ENCODE data around the gene COA5.
"Not testable (repeated sequence)": the region's sequence is repeated elsewhere in the genome, so short reads cannot be mapped to it uniquely, and the experiment has no call there.

The COA5 gene

DNA sequence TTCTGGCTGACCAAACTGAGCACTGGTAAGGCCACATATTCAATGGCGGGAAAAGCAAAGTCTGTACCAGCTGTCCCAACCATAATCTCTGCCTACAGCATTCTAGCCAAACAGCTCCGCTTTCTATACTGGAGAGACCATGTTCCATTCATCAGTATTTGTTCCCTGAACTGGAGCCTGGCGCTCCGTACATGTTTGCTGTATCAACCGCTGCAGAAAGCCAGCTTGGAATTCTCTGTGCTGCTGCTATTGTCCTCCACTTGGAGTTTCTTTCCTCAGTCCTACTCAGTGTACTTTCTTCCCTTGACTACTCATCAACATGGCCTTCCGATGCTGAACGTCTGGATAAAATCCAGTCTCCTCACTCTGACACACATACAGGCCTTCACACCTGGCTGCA is 1.9 kb downstream of the COA5 start:
- DNase-seq (ENCODE audit: low read depth in 3 of 3) = no peak

DNA sequence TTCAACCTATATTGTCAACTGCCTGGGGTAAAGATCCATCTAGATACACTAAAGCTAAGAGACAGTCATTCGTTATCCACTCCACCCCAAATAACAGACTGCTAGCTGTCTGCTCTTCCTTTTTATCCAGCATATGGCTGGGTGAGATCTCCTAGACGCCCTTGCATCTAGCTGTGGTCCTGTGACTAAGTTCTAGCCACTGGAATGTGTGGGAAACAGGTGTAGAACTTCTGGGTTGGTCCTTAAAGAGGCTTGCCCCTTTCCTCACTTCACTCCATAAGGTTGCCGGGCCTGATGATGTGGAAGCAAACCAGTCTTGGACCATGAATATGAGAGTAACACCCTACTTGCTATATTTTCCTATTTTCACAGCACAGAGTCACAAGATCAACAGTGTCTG is 3.2 kb downstream of the COA5 start:
- no peak for DNase-seq (ENCODE audit: low read depth in 3 of 3)

- DNase-seq (ENCODE audit: low read depth in 3 of 3) = no peak
Observed at GRCh38 chr2:98604547-98604946, 3.8 kb downstream of the COA5 start.

DNA sequence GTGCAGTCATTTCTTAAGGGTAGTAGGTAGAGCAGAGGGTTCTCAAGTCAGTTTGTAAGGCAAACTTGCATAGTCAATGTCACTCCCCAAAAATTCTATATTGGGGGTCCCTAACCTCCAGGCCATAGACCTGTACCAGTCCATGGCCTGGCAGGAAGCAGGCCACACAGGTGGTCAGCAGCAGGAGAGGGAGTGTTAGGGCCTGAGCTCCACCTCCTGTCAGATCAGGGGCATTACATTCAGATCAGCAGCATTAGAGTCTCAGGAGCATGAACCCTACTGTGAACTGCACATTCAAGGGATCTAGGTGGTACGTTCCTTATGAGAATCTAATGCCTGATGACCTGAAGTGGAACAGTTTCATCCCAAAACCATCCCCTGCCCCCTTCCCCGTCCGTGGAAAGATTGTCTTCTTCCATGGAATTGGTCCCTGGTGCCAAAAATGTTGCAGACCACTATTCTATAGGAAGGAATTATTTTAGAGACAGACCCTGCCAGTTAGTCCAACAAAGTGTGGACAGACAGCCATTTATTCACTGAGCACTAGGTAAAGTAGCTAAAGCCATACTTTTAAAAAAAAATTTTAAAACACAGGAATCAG is 6.7 kb downstream of the COA5 start:
- no peak for DNase-seq (ENCODE audit: low read depth in 3 of 3)

DNA sequence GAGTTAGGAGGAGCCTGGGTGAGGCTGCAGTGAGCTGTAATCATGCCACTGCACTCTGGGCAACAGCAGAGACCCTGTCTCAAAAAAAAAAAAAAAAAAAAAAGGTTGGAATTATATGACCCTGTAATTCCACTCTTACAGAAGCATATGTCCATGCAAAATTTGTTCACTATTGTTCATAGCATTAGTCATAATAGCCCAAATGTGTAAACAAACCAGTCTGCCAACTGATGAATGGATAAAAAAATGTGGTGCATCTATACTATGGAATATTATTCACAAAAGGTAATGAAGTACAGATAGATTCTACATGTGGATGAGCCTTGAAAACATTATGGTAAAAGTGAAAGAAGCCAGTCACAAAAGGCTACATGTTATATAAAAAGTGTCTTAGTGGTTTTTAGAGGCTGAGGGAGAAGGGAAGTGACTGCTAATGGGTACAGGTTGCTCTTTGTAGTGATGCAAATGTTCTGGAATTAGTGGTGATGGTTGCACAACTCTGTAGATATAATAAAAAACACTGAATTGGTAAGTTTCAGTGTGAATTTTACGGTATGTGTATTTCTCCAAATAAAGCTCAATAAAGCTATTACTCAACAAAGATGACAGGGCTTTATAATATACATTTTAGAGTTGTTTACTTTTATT is 9.4 kb downstream of the COA5 start:
- no peak for DNase-seq (ENCODE audit: low read depth in 3 of 3)

DNA sequence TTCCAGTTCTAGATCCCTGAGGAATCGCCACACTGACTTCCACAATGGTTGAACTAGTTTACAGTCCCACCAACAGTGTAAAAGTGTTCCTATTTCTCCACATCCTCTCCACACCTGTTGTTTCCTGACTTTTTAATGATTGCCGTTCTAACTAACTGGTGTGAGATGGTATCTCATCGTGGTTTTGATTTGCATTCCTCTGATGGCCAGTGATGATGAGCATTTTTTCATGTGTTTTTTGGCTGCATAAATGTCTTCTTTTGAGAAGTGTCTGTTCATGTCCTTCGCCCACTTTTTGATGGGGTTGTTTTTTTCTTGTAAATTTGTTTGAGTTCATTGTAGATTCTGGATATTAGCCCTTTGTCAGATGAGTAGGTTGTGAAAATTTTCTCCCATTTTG is 13.6 kb downstream of the COA5 start:
- DNase-seq (ENCODE audit: low read depth in 3 of 3) = not testable (repeated sequence)

GRCh38 chr2:98592565-98592964 is 15.7 kb downstream of the COA5 start:
- DNase-seq (ENCODE audit: low read depth in 3 of 3) = no peak

DNA sequence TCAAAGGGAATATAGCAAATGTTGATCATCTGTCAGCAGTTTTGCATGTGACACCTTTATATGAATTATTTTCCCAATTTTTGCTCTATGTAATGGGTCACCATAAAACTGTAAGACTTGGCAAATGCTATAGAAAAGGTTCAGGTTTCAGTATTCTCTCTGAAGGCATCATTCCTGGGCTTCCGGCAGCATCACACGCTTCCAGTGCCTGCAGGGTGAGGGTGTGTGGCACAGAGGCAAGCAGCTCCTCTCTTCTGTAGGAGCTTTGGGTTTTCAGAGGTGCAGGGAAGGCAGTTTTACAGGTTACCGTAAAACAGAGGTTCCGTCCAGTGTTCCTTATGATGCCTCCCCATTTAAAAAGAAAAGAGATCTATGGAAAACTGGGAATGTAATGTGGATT is 18.8 kb downstream of the COA5 start:
- no peak for DNase-seq (ENCODE audit: low read depth in 3 of 3)

DNA sequence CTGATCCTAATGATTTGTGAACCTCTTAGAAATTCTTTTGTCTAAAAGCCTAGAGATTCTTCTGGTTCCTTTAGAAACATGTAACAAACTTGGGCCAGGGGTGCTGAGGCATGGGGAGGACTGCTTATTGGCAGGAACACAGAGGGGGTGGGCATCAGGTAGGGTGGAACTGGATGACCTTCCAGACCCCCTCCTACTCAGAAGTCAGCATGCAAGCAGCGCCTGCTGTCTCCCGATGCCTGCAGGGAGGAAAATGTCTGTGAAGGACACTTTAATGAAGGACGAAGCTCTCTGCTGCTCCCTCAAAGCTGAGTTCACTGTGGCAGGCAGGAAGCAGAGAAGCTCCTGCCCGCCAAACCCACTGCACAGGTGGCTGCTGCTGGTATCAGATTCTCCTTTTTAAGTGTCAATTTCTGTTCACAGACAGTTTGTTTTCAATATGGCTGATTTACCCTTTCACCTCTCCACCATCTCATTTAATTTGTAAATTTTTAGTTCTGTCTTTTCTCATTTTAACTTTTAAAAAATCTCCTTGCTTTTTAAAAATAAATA is 19.4 kb downstream of the COA5 start:
- DNase-seq (ENCODE audit: low read depth in 3 of 3) = no peak

- DNase-seq (ENCODE audit: low read depth in 3 of 3) = no peak
Observed at GRCh38 chr2:98586551-98587140, 21.7 kb downstream of the COA5 start.

DNA sequence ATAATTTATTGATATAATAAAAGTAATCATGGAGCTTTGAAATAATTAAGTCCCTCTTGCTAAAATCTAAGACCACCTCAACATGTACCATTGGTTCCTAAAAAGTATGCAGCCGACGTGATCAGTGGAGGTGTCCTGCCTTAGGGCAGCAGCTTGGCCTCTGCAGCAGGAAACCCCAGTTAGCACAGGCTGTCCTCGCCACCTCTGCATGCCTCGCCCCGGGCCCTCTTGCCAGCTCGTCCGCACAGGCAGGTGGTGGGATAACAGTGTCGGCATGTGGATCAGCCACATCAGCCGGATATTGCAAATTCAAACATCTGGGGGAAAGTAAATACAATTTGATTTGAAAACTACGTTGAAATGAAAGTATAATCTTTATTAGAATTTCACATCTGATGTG is 22.9 kb downstream of the COA5 start:
- DNase-seq (ENCODE audit: low read depth in 3 of 3) = no peak

- no peak for DNase-seq (ENCODE audit: low read depth in 3 of 3)
Observed at GRCh38 chr2:98583816-98584618, 24.3 kb downstream of the COA5 start.

DNA sequence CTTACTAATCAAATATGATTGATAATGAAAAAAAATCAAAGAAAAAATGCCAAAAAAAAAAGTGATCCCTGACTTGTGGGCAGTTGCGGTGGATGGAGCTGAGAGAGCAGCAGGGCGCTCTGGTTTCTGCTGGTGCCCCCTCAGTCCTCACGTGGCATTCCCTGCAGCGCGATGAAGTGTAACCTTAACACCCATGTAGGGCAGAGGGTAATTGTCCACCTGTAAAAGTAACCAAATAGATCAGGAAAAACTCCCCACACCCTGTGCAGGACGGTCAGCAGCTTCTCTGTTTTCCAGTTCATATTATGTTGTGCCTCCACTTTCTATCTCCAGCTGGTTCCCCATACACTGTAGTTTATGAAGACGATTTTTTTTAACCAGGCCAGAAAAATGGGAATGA is 25.0 kb downstream of the COA5 start:
- DNase-seq (ENCODE audit: low read depth in 3 of 3) = no peak

DNA sequence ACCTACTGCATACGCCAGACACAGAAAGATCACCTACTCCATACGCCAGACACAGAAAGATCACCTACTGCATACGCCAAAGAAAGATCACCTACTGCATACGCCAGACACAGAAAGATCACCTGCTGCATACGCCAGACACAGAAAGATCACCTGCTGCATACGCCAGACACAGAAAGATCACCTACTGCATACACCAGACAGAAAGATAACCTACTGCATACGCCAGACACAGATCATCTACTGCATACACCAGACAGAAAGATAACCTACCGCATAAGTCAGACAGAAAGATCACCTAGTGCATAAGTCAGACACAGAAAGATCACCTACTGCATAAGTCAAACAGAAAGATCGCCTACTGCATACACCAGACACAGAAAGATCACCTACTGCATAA is 25.8 kb downstream of the COA5 start:
- DNase-seq (ENCODE audit: low read depth in 3 of 3) = no peak

DNA sequence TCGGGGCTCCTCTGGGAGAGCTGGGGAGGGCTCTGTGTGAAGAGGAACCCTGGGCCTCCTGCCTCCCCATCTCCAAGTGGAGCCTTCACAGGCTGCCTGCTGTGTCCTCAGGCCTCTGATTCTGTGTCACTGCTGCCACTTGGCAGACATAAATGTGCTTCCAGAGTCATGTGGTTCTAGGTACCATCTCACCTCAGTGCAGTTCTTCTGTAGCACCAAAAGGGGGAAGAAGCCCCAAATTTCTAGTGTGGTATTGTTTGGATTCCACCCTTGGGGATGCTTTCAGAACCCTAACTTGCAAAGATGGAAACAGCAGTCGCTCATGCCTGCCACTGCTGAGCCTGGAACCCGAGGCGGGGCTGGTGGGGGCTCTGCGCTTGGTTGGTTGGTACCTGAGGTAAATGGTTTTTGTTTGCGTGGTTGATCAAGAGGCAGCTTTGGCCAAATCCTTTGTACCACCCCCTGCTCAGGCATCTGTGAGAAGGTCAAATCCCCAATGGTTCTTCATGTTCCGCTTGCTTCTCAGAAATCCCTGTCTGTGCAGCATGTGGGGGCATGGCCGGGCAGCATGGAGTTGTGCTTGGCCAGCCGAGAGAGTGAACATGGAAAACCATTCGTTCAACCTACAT is 27.5 kb downstream of the COA5 start:
- DNase-seq (ENCODE audit: low read depth in 3 of 3) = no peak

DNA sequence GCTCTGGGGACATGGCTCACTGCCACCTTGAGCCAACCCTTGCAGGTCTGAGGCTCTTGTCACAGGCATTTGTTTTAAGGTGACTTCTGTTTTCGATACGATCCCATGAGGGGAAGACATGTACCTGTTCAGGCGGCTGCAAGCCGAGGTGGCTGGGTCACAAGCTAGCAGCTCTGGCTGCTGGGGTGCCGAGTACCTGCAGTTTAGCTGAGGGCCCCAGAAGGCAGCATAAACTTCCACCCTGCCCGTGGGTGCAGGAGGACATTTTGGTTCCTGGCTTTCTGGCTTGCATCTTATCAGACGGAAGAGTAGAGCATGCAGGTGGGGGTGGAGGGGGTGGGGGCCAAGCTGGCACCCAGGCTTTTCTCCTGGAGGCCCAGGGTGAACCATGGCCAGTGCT is 28.4 kb downstream of the COA5 start:
- DNase-seq (ENCODE audit: low read depth in 3 of 3) = no peak

DNA sequence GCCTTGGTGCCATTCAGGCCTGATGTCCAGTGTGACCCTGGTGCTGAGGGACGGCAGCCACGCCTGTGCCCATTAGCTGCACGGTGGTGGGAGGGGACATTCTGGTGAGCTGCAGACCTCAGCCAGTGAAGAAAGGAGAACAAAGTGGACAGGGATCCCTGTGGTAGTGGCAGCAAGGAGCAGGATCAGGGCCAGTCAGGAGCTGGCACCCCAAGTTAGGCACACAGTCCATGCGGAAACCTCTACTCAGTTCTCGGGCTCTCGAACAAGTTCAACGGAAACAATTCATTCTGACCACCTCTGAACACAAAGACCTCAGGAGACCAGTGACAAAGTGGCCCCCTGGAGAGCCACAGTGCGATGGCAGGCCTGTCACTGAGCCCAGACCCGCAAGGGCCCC is 30.1 kb downstream of the COA5 start:
- DNase-seq (ENCODE audit: low read depth in 3 of 3) = no peak

GRCh38 chr2:98577313-98577712 is 31.0 kb downstream of the COA5 start:
- DNase-seq (ENCODE audit: low read depth in 3 of 3) = no peak

DNA sequence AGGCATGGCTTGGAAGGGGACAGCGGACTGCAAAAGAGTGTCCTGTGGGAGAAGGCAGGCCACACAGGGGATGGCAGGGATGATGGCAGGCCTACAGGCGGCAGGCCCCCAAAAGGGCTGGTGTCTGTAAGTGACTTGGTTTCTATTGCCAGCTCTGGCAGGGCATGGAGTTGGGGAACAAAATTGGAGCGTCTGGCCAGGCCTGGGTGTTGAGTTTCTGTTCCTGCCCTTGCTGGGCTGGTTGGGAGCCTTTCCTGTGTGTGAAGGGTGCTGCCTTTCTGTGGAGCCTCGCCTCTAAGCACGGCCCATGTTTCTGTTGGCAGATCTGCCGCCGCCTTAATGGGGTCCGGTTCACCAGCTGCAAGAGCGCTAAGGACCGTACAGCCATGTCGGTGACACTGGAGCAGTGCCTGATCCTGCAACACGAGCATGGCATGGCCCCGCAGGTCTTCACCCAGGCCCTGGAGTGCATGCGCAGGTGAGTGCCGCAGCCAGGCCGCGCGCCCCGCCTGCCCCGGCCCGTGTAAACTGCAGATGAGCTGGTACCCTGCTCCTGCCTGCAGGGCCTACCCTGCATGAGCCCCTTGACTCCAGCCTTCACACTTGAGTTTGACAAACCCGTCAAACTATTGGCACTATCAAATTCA is 31.5 kb downstream of the COA5 start:
- no peak for DNase-seq (ENCODE audit: low read depth in 3 of 3)

- no peak for DNase-seq (ENCODE audit: low read depth in 3 of 3)
Observed at GRCh38 chr2:98573426-98573825, 34.9 kb downstream of the COA5 start.

DNA sequence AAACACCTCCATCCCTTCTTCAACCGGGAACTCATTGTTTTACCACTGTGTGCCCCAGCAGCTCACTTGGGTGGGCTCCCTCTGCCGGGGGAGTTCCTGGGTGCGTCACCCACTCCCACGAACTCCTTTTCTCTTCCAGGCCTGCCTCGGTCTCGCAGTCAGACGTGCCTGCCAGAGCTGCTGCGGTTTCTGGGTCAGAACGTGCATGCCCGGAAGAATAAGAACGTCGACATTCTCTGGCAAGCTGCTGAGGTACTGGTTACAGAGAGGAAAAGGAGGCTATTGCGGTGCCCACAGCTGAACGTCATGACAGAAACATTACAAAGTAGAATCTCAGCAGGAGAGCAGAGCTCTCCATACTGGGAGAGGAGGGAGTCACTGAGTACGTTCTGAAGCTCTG is 35.6 kb downstream of the COA5 start:
- DNase-seq (ENCODE audit: low read depth in 3 of 3) = no peak

GRCh38 chr2:98572211-98572610 is 36.1 kb downstream of the COA5 start:
- DNase-seq (ENCODE audit: low read depth in 3 of 3) = no peak

Measured in stimulated activated CD4-positive, alpha-beta T cell treated with anti-CD3 and anti-CD28 coated beads, TNF-alpha, amount 100 ng/mL, for 24 hours (primary cell).